Peyer's patch (tissue), 4 donors: ENCODE measurements around the gene PKD2L2.

Experiments used
- CTCF ChIP-seq, 6 experiments: fragments of 450-650 bp in 4 of 6; fragments of 200-600 bp in 2 of 6; sonication (generic) in 1 of 6; IDR thresholded peaks; one replicate each; pipeline ENCODE4 v1.5.1; 2017 to 2019; ENCODE audit warnings: antibody characterized with exemption in 6 of 6, mild to moderate bottlenecking in 3 of 6, moderate library complexity in 1 of 6
- POLR2A ChIP-seq, 2 donors: fragments of 450-650 bp; IDR thresholded peaks; one replicate each; pipeline ENCODE4 v1.5.1; 2017; ENCODE audit warnings: antibody characterized with exemption in 2 of 2, mild to moderate bottlenecking in 2 of 2, moderate library complexity in 2 of 2

GRCh38 chr5:137957948-137958347 lies 68.7 kb downstream of the PKD2L2 start:
- TF ChIP-seq CTCF (IDR thresholded peaks at IDR 0.05) (no peak), POLR2A (IDR thresholded peaks at IDR 0.05) (no peak)
